Stimulated activated CD4-positive, alpha-beta T cell treated with anti-CD3 and anti-CD28 coated beads, TNF-alpha, amount 100 ng/mL, for 4 hours (primary cell): ENCODE data around the gene RBMS2.
A peak's percentile ranks its signal among the peaks of the same experiment; 100 is the strongest.
"Not testable (repeated sequence)": the region's sequence is repeated elsewhere in the genome, so short reads cannot be mapped to it uniquely, and the experiment has no call there.

ENCODE experiments used
- DNase-seq, 3 experiments: peaks; one replicate each; pipeline ENCODE4 v3.0.0-alpha.2; 2020; ENCODE audit warnings: low read depth in 3 of 3

The RBMS2 gene

GRCh38 chr12:56521590-56522371, at the start of gene RBMS2:
RBMS2 (plus strand) TSS chr12:56521820; CDS start chr12:56522024, 204 bp downstream.
- DNase-seq, result no peak

DNA sequence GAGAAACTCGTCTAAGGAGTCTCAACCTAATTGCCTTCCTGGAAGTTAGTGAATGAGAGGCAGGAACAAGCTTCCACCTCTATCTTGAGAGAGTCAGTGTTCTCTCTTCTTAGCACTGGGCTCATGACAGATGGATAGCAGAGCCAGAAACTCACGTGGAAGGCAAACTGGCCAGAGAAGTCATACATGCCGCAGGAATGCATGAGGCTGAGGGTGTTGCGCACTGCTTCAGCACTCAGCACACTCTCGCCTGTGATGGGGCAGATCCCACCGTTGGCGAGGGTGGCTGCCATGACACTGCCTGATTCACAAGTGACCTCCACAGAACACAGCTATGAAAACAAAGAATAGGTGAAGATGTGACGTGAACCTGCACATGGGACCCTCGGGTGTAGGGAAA, 47.2 kb upstream of the RBMS2 start:
- DNase-seq, result no peak

- no peak for DNase-seq
Observed at GRCh38 chr12:56476143-56476542, 45.5 kb upstream of the RBMS2 start.

- no peak for DNase-seq
Observed at GRCh38 chr12:56476972-56477432, 44.6 kb upstream of the RBMS2 start.

DNA sequence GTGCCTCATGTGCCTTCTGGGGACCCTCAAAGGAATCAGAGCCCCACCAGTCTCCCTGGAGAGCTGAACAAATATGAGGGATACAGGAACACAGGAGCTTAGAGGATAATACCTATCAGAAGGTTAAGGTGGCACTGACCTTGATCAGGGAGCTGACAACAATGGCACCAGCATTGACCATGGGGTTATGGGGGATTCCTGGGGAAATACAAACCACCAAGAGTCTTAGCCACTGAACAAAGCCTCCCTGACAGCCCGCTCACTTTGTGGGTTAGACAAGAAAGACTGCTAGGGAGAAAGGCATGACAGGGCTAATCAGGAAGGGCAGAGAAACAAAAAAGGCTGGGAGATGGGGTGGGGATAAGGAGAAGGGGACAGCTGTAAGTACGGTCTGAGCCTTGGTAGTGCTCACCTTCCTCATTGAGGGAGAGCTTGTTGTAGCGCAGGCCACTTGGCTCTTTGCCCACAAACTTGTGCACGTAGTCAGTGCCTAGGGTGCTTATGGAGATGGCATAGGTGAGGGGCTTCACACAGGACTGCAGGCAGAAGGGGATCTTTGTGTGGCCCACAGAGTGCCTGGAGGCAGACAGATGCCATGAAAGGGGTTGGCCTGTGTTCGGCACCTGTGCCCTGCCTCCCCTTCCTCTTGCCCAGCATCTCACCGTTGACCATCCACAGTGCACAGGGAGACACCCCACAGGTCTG, 43.9 kb upstream of the RBMS2 start:
- DNase-seq, result no peak

- no peak for DNase-seq
Observed at GRCh38 chr12:56479625-56480024, 42.0 kb upstream of the RBMS2 start.

- no peak for DNase-seq
Observed at GRCh38 chr12:56484566-56484965, 37.1 kb upstream of the RBMS2 start.

- DNase-seq, result no peak
Observed at GRCh38 chr12:56486694-56487093, 34.9 kb upstream of the RBMS2 start.

DNA sequence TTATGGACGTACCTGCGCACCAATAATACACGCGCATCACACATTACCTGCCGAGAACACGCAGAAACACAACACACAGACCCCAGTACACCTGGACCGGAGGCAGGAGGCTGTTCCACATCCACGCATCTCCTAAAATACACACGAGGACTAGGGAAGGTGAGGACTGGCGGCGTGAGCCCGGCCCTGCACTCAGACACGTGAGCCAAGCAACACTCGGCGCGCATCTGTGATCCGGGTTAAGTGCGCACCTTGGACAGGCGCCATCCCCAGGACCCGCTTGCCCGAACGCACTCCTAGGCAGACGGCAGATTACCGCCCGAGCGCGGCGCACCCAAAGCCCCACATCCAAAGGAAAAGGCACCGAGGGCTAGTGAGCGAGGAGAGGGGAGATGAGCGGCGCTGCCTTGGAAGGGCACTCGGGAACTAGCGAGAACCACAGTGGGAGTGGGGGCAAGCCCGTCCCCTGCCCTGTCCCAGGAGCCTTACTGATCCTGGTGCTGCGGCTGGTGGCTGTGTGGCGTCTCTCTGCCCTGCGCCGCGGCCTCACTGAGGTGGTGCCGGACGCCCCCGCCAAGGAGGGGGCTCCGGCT, 34.1 kb upstream of the RBMS2 start:
- DNase-seq, result no peak

- DNase-seq, result peak; percentile 47 to 61 (median 49)
Observed at GRCh38 chr12:56488041-56488955, 33.3 kb upstream of the RBMS2 start, which contains the start of gene GLS2. GLS2 (minus strand) TSS chr12:56488161; CDS start chr12:56488118, 43 bp downstream.

- DNase-seq, result no peak
Observed at GRCh38 chr12:56490360-56490759, 31.3 kb upstream of the RBMS2 start.

DNA sequence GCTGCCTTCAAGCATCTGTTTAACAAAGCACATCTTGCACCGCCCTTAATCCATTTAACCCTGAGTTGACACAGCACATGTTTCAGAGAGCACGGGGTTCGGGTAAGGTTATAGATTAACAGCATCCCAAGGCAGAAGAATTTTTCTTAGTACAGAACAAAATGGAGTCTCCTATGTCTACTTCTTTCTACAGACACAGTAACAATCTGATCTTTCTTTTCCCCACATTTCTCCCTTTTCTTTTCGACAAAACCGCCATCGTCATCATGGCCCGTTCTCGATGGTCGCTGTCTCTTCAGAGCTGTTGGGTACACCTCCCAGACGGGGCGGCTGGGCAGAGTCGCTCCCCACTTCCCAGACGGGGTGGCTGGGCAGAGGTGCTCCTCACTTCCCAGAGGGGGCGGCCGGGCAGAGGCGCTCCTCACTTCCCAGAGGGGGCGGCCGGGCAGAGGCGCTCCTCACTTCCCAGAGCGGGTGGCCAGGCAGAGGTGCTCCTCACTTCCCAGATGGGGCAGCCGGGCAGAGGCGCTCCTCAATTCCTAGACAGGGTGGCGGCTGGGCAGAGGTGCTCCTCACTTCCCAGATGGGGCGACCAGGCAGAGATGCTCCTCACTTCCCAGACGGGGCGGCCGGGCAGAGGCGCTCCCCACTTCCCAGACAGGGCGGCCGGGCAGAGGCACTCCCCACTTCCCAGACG, 28.1 kb upstream of the RBMS2 start:
- DNase-seq, result not testable (repeated sequence)

DNA sequence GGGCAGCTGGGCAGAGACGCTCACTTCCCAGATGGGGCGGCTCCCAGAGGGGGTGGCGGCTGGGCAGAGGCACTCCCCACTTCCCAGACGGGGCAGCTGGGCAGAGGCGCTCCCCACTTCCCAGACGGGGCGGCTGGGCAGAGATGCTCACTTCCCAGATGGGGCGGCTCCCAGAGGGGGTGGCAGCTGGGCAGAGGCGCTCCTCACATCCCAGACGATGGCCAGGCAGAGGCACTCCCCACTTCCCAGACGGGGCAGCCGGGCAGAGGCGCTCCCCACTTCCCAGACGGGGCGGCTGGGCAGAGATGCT, 27.6 kb upstream of the RBMS2 start:
- DNase-seq, result not testable (repeated sequence)

- DNase-seq, result not testable (repeated sequence)
Observed at GRCh38 chr12:56494481-56494880, 27.1 kb upstream of the RBMS2 start.

DNA sequence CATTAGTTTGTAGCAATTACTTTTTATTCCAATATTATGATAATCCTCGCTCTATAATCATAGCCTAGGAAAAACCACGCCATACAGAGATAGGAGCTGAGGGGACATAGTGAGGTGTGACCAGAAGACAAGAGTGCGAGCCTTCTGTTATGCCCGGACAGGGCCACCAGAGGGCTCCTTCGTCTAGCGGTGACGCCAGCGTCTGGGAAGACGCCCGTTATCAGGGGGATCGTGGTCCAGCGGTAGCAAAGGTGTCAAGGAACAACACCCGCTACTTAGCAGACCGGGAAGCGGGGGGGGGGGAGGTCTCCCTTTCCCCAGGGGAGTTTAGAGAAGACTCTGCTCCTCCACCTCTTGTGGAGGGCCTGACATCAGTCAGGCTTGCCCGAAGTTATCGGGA, 24.9 kb upstream of the RBMS2 start:
- DNase-seq, result peak; percentile 29 to 44 (median 34)

DNA sequence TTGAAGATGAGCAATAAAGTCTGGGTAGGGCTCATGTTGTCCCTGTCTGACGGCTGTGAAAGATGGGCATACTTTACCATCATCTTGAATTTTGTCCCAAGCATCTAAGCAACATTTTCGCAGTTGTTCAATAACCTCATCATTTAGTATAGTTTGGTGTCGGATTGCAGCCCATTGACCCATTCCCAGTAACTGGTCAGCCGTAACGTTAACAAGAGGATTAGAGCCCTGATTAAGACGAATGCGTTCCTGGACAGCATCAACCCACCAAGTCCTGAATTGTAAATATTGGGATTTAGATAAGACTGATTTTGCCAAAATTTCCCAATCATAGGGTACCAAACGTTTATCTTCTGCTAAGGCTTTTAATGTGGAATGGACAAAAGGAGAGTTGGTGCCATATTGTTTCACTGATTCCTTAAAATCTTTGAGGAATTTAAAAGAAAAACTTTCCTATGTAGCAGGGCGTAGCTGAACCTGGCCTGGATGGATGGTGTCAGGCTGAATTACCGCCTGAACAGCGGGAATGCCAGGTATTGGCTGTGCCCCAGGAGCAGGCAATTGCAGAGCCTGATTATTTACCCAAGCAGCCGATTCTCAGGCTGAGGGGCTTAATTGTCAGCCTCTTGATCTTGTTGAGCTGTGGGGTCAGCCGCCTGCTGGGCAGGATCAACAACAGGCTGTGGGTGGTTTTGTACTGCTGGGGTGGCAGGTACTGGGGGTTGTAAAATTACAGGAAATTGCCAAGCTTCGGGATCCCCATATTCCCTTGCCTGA, 23.3 kb upstream of the RBMS2 start:
- DNase-seq, result not testable (repeated sequence)

- not testable (repeated sequence) for DNase-seq
Observed at GRCh38 chr12:56499452-56499851, 22.2 kb upstream of the RBMS2 start.

DNA sequence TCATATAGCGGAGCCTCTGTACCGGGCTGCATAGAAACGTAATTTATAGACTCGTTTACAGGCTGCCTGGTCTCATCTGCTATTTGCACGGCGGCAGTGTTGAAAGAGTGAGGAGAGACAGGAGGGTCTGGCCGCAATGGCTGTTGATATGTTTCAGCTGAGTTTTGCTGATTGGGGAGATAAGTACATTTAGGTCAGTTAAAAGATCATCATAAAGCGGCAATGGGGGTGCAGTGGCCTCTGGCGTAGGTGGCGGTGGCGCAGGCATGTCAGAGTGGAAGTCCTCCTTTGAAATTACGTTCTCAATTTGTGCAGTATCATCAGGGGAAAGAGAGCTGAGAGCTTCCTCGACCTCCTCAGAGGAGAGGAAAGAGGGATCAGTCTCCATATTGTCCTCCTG, 21.7 kb upstream of the RBMS2 start:
- not testable (repeated sequence) for DNase-seq

GRCh38 chr12:56510786-56511185, 10.8 kb upstream of the RBMS2 start:
- DNase-seq, result no peak

- DNase-seq, result not testable (repeated sequence)
Observed at GRCh38 chr12:56514014-56514318, 7.7 kb upstream of the RBMS2 start.
